Activated T-helper 1 cell treated with anti-CD3 and anti-CD28 coated beads, Interleukin-12 subunit alpha, Interleukin-12 subunit beta, Interleukin-2, Interleukin-4 antibody, amounts not matched to agents 30 ng/mL and 10 ng/mL and 1 ng/mL, durations not matched to agents 14 hours and 24 hours and 36 hours (primary cell): ENCODE data around the gene KCNQ1. TPM values are rescaled to one million over a fixed set of nuclear protein-coding genes. Genes with fewer than 3 reads are reported as not detected.

Experiments
- DNase-seq: peaks from one replicate; pipeline ENCODE4 v3.0.0; 2021; ENCODE audit warnings: low spot score
- H3K27ac Mint-ChIP-seq: one replicate; pipeline ENCODE4 v1.8.0; 2021; ENCODE audit warnings: mild to moderate bottlenecking, mixed read lengths
- H3K27me3 Mint-ChIP-seq: one replicate; pipeline ENCODE4 v1.8.0; 2022; ENCODE audit warnings: mild to moderate bottlenecking, moderate library complexity, mixed read lengths; ENCODE audit not compliant: insufficient read depth
- H3K36me3 Mint-ChIP-seq: one replicate; pipeline ENCODE4 v1.8.0; 2021; ENCODE audit warnings: low read depth, mixed read lengths
- H3K4me1 Mint-ChIP-seq: one replicate; pipeline ENCODE4 v1.8.0; 2021; ENCODE audit warnings: low read depth, mixed read lengths
- H3K4me3 Mint-ChIP-seq: one replicate; pipeline ENCODE4 v1.8.0; 2021; ENCODE audit warnings: mild to moderate bottlenecking, moderate library complexity, mixed read lengths
- H3K9me3 Mint-ChIP-seq: one replicate; pipeline ENCODE4 v1.8.0; 2021; ENCODE audit warnings: mixed read lengths
- intact Hi-C: fragments of 100-400 bp; cut with micrococcal nuclease; formaldehyde crosslinking; loops from one replicate; pipeline ENCODE4 v1.15.1; 2024
- total RNA-seq: library from RNA; stranded (reverse); gene quantifications from 2 replicates; pipeline ENCODE4 v1.2.3, GENCODE V29; 2022

The KCNQ1 gene
- total RNA-seq, 1 donor from 2014 or later = 6.4 TPM

DNA sequence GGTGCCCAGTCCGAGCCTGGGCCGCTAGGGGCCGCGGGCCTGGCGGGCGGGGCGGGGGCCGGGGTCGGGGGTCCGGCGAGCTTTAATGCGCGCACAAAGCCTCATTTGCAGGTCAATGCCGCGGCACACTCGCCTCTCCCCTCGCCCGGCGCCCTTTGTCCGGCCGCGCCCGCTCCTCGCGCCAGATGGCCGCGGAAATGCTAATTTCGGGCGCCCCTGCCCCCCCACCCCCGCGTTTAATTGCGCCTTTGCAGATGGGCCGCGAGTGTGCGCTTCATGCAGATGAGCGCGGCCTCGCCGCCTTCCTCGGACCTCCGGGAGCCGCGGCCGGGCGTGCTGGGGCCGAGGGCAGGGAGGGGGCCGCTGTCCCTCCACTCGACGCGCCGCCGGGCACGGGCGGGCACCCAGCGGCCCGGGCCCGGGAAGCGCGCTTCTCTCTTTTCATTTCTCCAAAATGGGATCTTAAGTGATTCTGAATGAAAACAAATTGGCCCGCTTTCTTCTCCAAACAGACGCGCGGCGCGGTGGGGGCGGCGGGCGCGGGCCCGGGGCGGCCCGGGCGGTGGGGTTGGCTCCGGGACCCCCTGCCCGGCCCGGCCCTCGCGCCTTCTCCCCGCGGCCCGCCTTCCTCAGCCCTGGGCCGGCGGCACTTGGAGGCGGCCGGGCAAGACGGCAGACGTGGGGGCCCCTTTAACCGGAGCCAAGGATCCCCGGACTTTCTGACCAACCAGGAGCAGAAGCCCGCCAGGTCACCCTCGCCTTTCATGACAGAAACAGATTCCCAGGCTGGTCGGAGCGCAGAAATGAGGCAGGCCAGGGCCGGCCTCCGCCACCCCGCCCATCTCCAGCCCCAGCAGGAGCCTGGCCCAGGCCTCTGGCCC lies 417.8 kb downstream of the KCNQ1 start:
- DNase-seq = no peak
- no peaks in the 10 kb centered on the region for H3K9me3 Mint-ChIP-seq
- H3K4me1 Mint-ChIP-seq = no peaks in the 10 kb centered on the region
- no peak overlapping the region for H3K27ac Mint-ChIP-seq
- intact Hi-C loops = no loop called here
- no peaks in the 10 kb centered on the region for H3K36me3 Mint-ChIP-seq
- H3K4me3 Mint-ChIP-seq = no peak overlapping the region
- H3K27me3 Mint-ChIP-seq = peaks cover 41% of the 10 kb centered on the region

GRCh38 chr11:2863276-2863618 lies 418.4 kb downstream of the KCNQ1 start:
- Mint-ChIP-seq H3K4me3 (no peak overlapping the region), H3K9me3 (no peaks in the 10 kb centered on the region), H3K4me1 (no peaks in the 10 kb centered on the region), H3K36me3 (no peaks in the 10 kb centered on the region), H3K27me3 (peaks cover 46% of the 10 kb centered on the region), H3K27ac (no peak overlapping the region)
- intact Hi-C loops = no loop called here
- no peak for DNase-seq

- intact Hi-C loops = no loop called here
- Mint-ChIP-seq H3K9me3 (no peaks in the 10 kb centered on the region), H3K36me3 (no peaks in the 10 kb centered on the region), H3K27ac (no peak overlapping the region), H3K27me3 (peaks cover 56% of the 10 kb centered on the region), H3K4me3 (no peak overlapping the region), H3K4me1 (no peaks in the 10 kb centered on the region)
- no peak for DNase-seq
Measured at GRCh38 chr11:2864901-2865300, 420.1 kb downstream of the KCNQ1 start.

DNA sequence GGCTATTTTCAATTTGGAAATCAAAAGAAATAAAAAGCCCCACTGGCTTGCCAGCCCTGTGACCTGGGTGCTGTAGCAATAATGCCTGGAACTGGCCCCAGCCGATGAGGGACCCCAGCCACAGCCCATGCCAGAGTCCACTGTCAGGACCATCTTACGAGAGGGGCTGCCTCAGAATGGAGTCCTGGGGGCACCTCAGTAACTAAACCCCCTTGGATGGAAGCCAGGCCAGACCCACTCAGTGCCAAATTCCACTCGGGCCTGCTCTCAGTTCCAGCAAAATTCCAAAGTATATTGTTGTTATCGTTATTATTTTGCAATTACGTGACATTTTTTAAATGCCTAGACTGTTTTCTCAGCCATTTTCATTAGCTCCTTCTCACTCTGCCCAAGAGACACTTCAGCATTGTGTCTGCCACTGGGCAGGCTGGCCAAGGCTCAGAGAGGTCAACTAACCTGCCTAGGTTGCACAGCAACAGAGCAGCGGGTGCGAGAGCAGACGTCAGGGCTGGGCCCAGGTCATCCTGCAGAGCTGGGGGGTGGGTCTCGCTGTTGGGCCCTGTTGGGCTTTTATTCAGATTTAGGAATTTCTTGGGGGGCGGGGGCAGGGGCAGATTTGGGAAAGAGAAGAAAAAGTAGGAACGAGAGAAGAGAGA lies 421.2 kb downstream of the KCNQ1 start:
- H3K27me3 Mint-ChIP-seq = peaks cover 52% of the 10 kb centered on the region
- no peak overlapping the region for H3K27ac Mint-ChIP-seq
- no peaks in the 10 kb centered on the region for H3K4me1 Mint-ChIP-seq
- no peak overlapping the region for H3K4me3 Mint-ChIP-seq
- H3K9me3 Mint-ChIP-seq = no peaks in the 10 kb centered on the region
- no peaks in the 10 kb centered on the region for H3K36me3 Mint-ChIP-seq
- no peak for DNase-seq
- intact Hi-C loops = no loop called here

DNA sequence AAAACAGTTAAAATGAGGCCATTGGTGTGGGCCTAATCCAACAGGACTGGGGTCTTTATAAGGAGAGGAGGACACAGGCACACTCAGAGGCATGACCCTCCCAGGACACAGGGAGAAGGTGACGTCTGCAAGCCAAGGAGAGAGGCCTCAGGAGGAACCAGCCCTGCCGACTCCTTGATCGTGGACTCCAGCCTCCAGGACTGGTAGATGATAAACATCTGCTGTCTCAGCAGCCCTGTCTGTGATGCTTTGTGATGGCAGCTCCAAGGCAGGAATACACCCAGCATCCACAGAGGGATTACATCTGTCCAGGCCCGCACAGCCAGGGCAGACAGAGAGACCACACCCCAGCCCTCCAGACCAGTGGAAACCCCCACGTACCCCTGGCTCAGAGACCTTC lies 422.3 kb downstream of the KCNQ1 start:
- Mint-ChIP-seq H3K4me1 (no peaks in the 10 kb centered on the region), H3K27ac (no peak overlapping the region), H3K9me3 (no peaks in the 10 kb centered on the region), H3K4me3 (no peak overlapping the region), H3K27me3 (peaks cover 56% of the 10 kb centered on the region), H3K36me3 (no peaks in the 10 kb centered on the region)
- intact Hi-C loops = no loop called here
- DNase-seq = no peak

- Mint-ChIP-seq H3K27ac (no peak overlapping the region), H3K27me3 (peaks cover 56% of the 10 kb centered on the region), H3K36me3 (no peaks in the 10 kb centered on the region), H3K9me3 (no peaks in the 10 kb centered on the region), H3K4me3 (no peak overlapping the region), H3K4me1 (no peaks in the 10 kb centered on the region)
- no peak for DNase-seq
- intact Hi-C loops = no loop called here
Measured at GRCh38 chr11:2867722-2868505, 423.1 kb downstream of the KCNQ1 start.

DNA sequence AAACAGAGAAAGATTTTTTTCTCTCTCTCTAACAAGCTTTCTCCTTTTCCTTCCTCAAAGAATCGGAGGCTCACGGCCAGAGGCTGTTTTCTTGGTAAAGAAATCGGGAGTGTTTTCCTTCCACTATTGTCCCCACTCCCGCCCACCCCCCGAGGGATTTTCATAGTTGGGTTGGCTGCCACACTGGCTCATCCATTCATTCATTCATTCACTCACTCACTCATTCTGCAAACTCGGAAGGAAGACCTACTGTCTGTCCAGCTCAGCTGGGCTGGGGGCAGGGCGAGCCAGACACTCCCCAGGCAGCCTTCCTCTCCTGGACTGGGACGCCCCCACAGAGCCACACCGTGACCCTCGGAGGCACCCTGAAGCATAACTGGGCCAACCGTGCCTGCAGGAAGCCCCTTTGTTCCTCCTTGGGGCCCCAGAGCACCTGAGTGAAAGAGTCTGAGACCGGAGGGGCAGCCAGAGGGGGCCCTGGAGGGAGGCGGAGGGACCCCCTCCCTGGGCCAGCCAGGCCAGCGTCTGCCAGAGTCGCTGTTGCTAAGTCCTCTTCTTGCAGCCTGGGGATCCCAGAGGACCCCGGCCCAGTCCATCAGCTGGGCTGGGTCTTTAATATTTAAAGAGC lies 423.8 kb downstream of the KCNQ1 start:
- H3K27ac Mint-ChIP-seq = no peak overlapping the region
- H3K9me3 Mint-ChIP-seq = no peaks in the 10 kb centered on the region
- intact Hi-C loops = no loop called here
- peaks cover 52% of the 10 kb centered on the region for H3K27me3 Mint-ChIP-seq
- no peaks in the 10 kb centered on the region for H3K36me3 Mint-ChIP-seq
- no peak overlapping the region for H3K4me3 Mint-ChIP-seq
- no peak for DNase-seq
- no peaks in the 10 kb centered on the region for H3K4me1 Mint-ChIP-seq

DNA sequence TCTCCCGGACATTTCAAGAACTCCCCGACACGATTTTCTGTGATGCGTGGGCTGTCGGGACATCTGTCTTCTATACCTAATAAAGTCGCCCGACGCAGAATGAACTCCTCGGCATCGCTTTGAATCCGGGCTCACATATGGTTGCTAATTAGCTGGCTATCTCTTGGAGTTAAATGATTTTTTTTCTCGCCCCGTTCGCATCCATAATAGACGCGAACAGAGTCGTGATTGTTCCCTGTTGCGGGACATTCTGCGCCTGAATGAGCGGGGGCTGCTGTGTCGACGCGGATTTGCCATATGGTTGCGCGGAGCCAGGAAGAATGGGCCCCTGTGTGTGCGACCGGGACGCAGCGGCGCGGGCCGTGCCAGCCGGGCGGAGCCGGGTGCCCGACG lies 424.3 kb downstream of the KCNQ1 start:
- Mint-ChIP-seq H3K4me3 (no peak overlapping the region), H3K27ac (no peak overlapping the region), H3K4me1 (no peaks in the 10 kb centered on the region), H3K36me3 (no peaks in the 10 kb centered on the region), H3K27me3 (peaks cover 48% of the 10 kb centered on the region), H3K9me3 (no peaks in the 10 kb centered on the region)
- no peak for DNase-seq
- intact Hi-C loops = no loop called here

- peaks cover 41% of the 10 kb centered on the region for H3K27me3 Mint-ChIP-seq
- H3K4me1 Mint-ChIP-seq = no peaks in the 10 kb centered on the region
- H3K27ac Mint-ChIP-seq = no peak overlapping the region
- H3K9me3 Mint-ChIP-seq = no peaks in the 10 kb centered on the region
- intact Hi-C loops = no loop called here
- no peak overlapping the region for H3K4me3 Mint-ChIP-seq
- H3K36me3 Mint-ChIP-seq = no peaks in the 10 kb centered on the region
- no peak for DNase-seq
Measured at GRCh38 chr11:2869561-2870427, 425.0 kb downstream of the KCNQ1 start.

DNA sequence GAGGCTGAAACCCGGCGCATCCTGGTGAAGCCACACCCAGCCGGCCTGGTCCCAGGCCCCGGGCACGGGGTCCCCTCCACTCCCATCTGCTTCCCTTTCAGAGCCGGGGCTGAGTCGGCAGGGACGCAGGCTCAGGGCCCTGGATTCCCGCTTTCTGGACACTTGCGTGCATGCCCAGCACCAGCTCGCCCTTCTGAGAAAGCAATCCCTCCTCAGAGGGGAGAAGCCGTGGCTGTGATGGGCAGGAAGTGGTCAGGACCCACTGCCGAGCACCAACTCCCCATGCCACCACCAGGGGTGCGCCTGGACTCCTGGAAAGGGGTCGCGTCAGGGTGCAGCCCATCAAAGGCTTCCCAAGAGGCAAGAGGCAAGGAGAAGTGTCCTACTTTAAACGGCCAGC lies 425.7 kb downstream of the KCNQ1 start:
- Mint-ChIP-seq H3K9me3 (no peaks in the 10 kb centered on the region), H3K36me3 (no peaks in the 10 kb centered on the region), H3K27ac (no peak overlapping the region), H3K27me3 (peaks cover 37% of the 10 kb centered on the region), H3K4me1 (no peaks in the 10 kb centered on the region), H3K4me3 (no peak overlapping the region)
- intact Hi-C loops = no loop called here
- no peak for DNase-seq

GRCh38 chr11:2870969-2871680 lies 426.3 kb downstream of the KCNQ1 start:
- Mint-ChIP-seq H3K27me3 (peaks cover 37% of the 10 kb centered on the region), H3K4me1 (no peaks in the 10 kb centered on the region), H3K4me3 (no peak overlapping the region), H3K27ac (no peak overlapping the region), H3K9me3 (no peaks in the 10 kb centered on the region), H3K36me3 (no peaks in the 10 kb centered on the region)
- no peak for DNase-seq
- intact Hi-C loops = no loop called here

GRCh38 chr11:2874963-2875362 lies 430.2 kb downstream of the KCNQ1 start:
- Mint-ChIP-seq H3K27me3 (peaks cover 14% of the 10 kb centered on the region), H3K4me1 (no peaks in the 10 kb centered on the region), H3K9me3 (no peaks in the 10 kb centered on the region), H3K27ac (no peak overlapping the region), H3K36me3 (no peaks in the 10 kb centered on the region), H3K4me3 (no peak overlapping the region)
- intact Hi-C loops = no loop called here
- DNase-seq = no peak
